OCI-LY1 (cell line): ENCODE data around the gene CACNA1D.

Experiments
- H2AFZ ChIP-seq: fragments of 200-600 bp; sonication (generic), shearing (Covaris generic); 2 replicates; pipeline ENCODE4 v1.6.0; 2014; ENCODE audit warnings: antibody characterized with exemption, mild to moderate bottlenecking, low read length
- H3F3A ChIP-seq: fragments of 200-600 bp; sonication (generic), shearing (Covaris generic); 2 replicates; pipeline ENCODE4 v1.6.0; 2014; ENCODE audit warnings: mild to moderate bottlenecking, antibody characterized with exemption, low read length, moderate library complexity; ENCODE audit not compliant: insufficient read depth
- H3K27ac ChIP-seq: fragments of 200-600 bp; sonication (generic); 2 replicates; pipeline ENCODE4 v1.5.1; 2014; ENCODE audit warnings: low read length, mixed run types, mild to moderate bottlenecking, low read depth; ENCODE audit not compliant: poor library complexity, severe bottlenecking
- H3K27me3 ChIP-seq: fragments of 200-600 bp; sonication (generic); 2 replicates; pipeline ENCODE4 v1.6.0; 2014; ENCODE audit warnings: antibody characterized with exemption, mild to moderate bottlenecking, low read length, moderate library complexity; ENCODE audit not compliant: insufficient read depth
- H3K36me3 ChIP-seq: fragments of 200-600 bp; sonication (generic); 2 replicates; pipeline ENCODE4 v1.6.1; 2014; ENCODE audit warnings: mild to moderate bottlenecking, antibody characterized with exemption, low read length, moderate library complexity, mixed read lengths; ENCODE audit not compliant: insufficient read depth
- H3K4me1 ChIP-seq: fragments of 200-600 bp; sonication (generic); 2 replicates; pipeline ENCODE4 v1.5.1; 2014; ENCODE audit warnings: mild to moderate bottlenecking, low read length, moderate library complexity; ENCODE audit not compliant: insufficient read depth, severe bottlenecking
- H3K4me2 ChIP-seq: fragments of 200-600 bp; sonication (generic), shearing (Covaris generic); 2 replicates; pipeline ENCODE4 v1.6.1; 2014; ENCODE audit warnings: low read length
- H3K4me3 ChIP-seq: fragments of 200-600 bp; sonication (generic); 2 replicates; pipeline ENCODE4 v1.5.1; 2014; ENCODE audit warnings: low read length, low read depth, mild to moderate bottlenecking, mixed read lengths; ENCODE audit not compliant: poor library complexity, severe bottlenecking
- H3K79me2 ChIP-seq: fragments of 200-600 bp; shearing (Covaris generic); 2 replicates; pipeline ENCODE4 v1.6.1; 2016; ENCODE audit warnings: mixed run types, low read length, mixed read lengths; ENCODE audit not compliant: insufficient read depth
- H3K9ac ChIP-seq: fragments of 200-600 bp; sonication (generic), shearing (Covaris generic); 2 replicates; pipeline ENCODE4 v1.6.1; 2014; ENCODE audit warnings: mild to moderate bottlenecking, low read length, mixed read lengths
- H3K9me2 ChIP-seq: fragments of 200-600 bp; sonication (generic), shearing (Covaris generic); 2 replicates; pipeline ENCODE4 v1.6.1; 2014; ENCODE audit warnings: low read depth, mild to moderate bottlenecking, low read length, mixed read lengths
- H3K9me3 ChIP-seq: fragments of 200-600 bp; shearing (Covaris generic); 2 replicates; pipeline ENCODE4 v1.6.1; 2014; ENCODE audit warnings: low read length, mixed read lengths
- H4K20me1 ChIP-seq: fragments of 200-600 bp; sonication (generic), shearing (Covaris generic); 2 replicates; pipeline ENCODE4 v1.6.0; 2016; ENCODE audit warnings: mild to moderate bottlenecking, low read length; ENCODE audit not compliant: insufficient read depth
- EZH2 ChIP-seq: fragments of 200-600 bp; sonication (generic), shearing (Covaris generic); IDR thresholded peaks from 2 replicates; pipeline ENCODE4 v1.8.0; 2017; ENCODE audit warnings: borderline replicate concordance, mixed run types, mild to moderate bottlenecking, antibody characterized with exemption, low read length, moderate library complexity, mixed read lengths
- TF ChIP-seq, protein P1 (sequence below): fragments of 200-600 bp; sonication (generic), shearing (Covaris generic); IDR thresholded peaks from 2 replicates; pipeline ENCODE4 v1.5.1; 2017; ENCODE audit warnings: mild to moderate bottlenecking, antibody characterized with exemption, low read length, moderate library complexity, mixed read lengths

The CACNA1D gene

DNA sequence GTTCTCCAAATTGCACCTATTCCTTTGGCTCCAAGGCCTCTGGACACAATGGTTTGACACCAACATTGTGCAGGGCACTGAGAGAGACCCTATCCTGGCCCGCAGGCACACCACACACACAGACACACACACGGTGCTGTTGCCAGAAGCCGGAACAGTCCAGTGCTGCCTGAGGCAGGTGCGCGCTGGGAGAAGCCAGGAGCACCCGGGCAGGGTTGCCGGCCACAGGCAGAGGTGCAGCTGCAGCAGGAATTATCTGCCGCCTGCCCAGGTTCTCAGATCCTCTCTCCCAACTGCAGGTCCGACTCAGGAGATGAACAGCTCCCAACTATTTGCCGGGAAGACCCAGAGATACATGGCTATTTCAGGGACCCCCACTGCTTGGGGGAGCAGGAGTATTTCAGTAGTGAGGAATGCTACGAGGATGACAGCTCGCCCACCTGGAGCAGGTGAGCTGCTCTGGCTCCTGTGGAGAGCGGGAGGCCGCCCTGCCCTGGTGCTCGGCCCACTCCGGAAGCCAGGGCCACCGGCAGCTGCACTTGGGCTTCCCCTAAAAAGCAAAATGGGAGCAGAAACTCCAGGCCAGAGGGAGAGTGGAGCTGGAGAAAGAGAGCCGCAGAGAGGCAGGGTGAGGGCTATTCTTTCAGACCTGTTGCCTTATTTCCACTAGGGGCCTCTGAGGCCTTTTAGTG lies 308.9 kb downstream of the CACNA1D start:
- Histone ChIP-seq H3K4me2 (no peak overlapping the region), H3F3A (no peaks in the 10 kb centered on the region), H3K79me2 (no peaks in the 10 kb centered on the region), H3K27me3 (no peaks in the 10 kb centered on the region), H3K9me3 (no peaks in the 10 kb centered on the region), H3K4me1 (no peaks in the 10 kb centered on the region), H2AFZ (no peak overlapping the region), H3K36me3 (no peaks in the 10 kb centered on the region), H3K27ac (no peak overlapping the region), H3K4me3 (no peak overlapping the region), H3K9ac (no peak overlapping the region), H4K20me1 (no peaks in the 10 kb centered on the region), H3K9me2 (no peaks in the 10 kb centered on the region)
- TF ChIP-seq, protein P1, sequence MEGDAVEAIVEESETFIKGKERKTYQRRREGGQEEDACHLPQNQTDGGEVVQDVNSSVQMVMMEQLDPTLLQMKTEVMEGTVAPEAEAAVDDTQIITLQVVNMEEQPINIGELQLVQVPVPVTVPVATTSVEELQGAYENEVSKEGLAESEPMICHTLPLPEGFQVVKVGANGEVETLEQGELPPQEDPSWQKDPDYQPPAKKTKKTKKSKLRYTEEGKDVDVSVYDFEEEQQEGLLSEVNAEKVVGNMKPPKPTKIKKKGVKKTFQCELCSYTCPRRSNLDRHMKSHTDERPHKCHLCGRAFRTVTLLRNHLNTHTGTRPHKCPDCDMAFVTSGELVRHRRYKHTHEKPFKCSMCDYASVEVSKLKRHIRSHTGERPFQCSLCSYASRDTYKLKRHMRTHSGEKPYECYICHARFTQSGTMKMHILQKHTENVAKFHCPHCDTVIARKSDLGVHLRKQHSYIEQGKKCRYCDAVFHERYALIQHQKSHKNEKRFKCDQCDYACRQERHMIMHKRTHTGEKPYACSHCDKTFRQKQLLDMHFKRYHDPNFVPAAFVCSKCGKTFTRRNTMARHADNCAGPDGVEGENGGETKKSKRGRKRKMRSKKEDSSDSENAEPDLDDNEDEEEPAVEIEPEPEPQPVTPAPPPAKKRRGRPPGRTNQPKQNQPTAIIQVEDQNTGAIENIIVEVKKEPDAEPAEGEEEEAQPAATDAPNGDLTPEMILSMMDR = no peak
- TF ChIP-seq EZH2 = no peak

DNA sequence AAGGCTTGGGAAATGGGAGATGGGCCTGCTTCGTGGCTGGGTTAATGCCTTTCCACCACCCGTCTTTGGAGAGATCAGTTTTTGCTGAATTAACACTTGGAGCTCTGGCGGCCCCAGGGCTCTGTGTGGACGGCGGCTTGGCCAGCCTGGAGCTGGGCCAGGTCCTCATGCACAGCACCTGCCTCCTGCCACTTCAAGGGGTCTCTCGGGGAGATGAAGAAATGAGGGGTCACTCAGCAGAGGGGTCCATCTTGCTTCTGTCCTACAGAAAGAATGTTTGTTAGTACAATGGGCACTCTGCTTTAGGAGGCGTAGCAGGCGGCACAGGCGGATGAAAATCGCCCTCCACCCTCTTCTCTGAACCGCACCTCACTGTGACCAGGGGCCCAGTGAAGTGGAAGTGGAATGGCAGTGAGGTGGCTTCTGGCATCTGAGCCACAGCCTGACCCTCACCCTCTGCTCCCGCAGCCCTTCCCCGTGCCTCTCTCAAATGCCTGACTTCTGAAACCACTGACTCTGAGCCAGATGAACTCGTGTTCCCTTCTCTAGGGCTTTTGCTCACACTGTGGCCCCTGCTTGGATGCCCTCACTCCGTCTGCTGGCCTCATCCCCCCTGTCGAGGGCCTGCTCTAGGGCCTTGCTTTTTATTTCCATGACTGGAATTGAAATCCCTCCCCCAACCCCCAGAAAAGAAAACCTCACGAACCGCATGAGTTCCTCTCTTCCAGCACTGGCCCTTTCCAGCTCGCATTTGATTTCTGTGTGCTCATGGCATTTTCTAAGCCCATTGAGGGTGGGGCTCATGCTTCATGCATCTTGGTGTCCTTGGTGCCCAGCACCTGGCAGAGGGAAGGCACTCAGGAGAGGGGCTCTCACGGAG lies 309.6 kb downstream of the CACNA1D start:
- no peaks in the 10 kb centered on the region for H3K9me3 ChIP-seq
- H3K36me3 ChIP-seq = no peaks in the 10 kb centered on the region
- TF ChIP-seq, protein P1 = no peak
- no peak for TF ChIP-seq EZH2
- H3F3A ChIP-seq = no peaks in the 10 kb centered on the region
- H3K4me2 ChIP-seq = no peak overlapping the region
- no peak overlapping the region for H3K4me3 ChIP-seq
- no peaks in the 10 kb centered on the region for H3K4me1 ChIP-seq
- no peak overlapping the region for H2AFZ ChIP-seq
- H3K79me2 ChIP-seq = no peaks in the 10 kb centered on the region
- H3K9me2 ChIP-seq = no peaks in the 10 kb centered on the region
- H3K27me3 ChIP-seq = no peaks in the 10 kb centered on the region
- H4K20me1 ChIP-seq = no peaks in the 10 kb centered on the region
- H3K9ac ChIP-seq = no peak overlapping the region
- H3K27ac ChIP-seq = no peak overlapping the region

DNA sequence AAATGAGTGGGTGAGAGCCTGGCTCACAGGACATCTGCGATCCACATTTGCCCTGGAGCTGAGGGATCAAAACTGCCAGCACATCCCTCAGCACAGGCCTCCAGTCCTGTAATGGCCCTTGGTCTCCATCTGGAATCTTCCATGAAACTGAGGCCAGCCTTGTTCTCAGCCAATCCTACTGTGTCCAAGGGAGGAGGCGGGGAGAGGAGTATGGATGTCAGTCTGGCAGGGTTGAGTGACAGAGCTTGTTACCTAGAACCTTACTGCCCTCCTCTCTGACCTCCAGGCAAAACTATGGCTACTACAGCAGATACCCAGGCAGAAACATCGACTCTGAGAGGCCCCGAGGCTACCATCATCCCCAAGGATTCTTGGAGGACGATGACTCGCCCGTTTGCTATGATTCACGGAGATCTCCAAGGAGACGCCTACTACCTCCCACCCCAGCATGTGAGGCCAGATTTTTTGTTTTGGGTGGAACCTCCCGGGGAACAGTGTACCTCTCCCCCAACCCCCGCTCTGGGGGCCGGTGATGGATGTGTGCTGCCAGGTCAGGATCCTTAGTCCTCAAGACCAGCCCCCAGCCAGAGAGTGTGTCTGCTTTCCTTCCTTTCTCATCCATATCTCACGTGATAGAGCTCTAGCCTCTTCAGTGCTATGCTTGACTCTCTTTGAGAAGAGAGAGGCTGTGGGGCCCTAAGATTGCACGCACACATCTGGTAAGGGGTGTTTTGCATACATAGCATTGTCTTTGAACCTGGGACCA lies 310.5 kb downstream of the CACNA1D start:
- no peak overlapping the region for H3K4me3 ChIP-seq
- no peaks in the 10 kb centered on the region for H4K20me1 ChIP-seq
- H3K9ac ChIP-seq = no peak overlapping the region
- no peaks in the 10 kb centered on the region for H3K36me3 ChIP-seq
- TF ChIP-seq, protein P1 = no peak
- no peak for TF ChIP-seq EZH2
- H3K27ac ChIP-seq = no peak overlapping the region
- H3K27me3 ChIP-seq = no peaks in the 10 kb centered on the region
- no peaks in the 10 kb centered on the region for H3F3A ChIP-seq
- H3K9me3 ChIP-seq = no peaks in the 10 kb centered on the region
- no peaks in the 10 kb centered on the region for H3K4me1 ChIP-seq
- no peaks in the 10 kb centered on the region for H3K9me2 ChIP-seq
- no peak overlapping the region for H3K4me2 ChIP-seq
- no peak overlapping the region for H2AFZ ChIP-seq
- H3K79me2 ChIP-seq = no peaks in the 10 kb centered on the region
